PFSK-1 (cell line): ENCODE results near the gene CNTN4.

Experiments used
- REST ChIP-seq, 2 experiments: IDR thresholded peaks; 2 replicates each; pipeline versions ENCODE4 v1.6.1 to v1.8.0; 2011 to 2012; ENCODE audit warnings: low read depth in 2 of 2, low read length in 2 of 2, control low read depth in 1 of 2, inconsistent platforms in 1 of 2, mild to moderate bottlenecking in 1 of 2, moderate library complexity in 1 of 2; ENCODE audit not compliant: insufficient read depth in 1 of 2
- SIN3A ChIP-seq: IDR thresholded peaks from 2 replicates; pipeline ENCODE4 v1.6.1; 2012; ENCODE audit warnings: mild to moderate bottlenecking, low read length, moderate library complexity, borderline replicate concordance; ENCODE audit not compliant: insufficient read depth

GRCh38 chr3:2212206-2212605 is 113.5 kb downstream of the CNTN4 start:
- no peak for TF ChIP-seq REST (IDR thresholded peaks at IDR 0.05; ENCODE audit: insufficient read depth in 1 of 2, low read depth in 2 of 2, low read length in 2 of 2)
- TF ChIP-seq SIN3A: no peak
